Esophagus muscularis mucosa (tissue), 3 donors: Measurements from ENCODE around the gene SLC12A7.

Experiments
- CTCF ChIP-seq, 3 experiments: fragments of 200-600 bp in 2 of 3; fragments of 450-650 bp in 1 of 3; sonication (generic) in 2 of 3; IDR thresholded peaks; one replicate each; pipeline ENCODE4 v1.5.1; 2017 to 2019; ENCODE audit warnings: antibody characterized with exemption in 3 of 3, mild to moderate bottlenecking in 2 of 3, moderate library complexity in 1 of 3
- POLR2A ChIP-seq: fragments of 450-650 bp; IDR thresholded peaks from one replicate; pipeline ENCODE4 v1.6.1; 2017; ENCODE audit warnings: antibody characterized with exemption, moderate library complexity, mild to moderate bottlenecking, low read depth

DNA sequence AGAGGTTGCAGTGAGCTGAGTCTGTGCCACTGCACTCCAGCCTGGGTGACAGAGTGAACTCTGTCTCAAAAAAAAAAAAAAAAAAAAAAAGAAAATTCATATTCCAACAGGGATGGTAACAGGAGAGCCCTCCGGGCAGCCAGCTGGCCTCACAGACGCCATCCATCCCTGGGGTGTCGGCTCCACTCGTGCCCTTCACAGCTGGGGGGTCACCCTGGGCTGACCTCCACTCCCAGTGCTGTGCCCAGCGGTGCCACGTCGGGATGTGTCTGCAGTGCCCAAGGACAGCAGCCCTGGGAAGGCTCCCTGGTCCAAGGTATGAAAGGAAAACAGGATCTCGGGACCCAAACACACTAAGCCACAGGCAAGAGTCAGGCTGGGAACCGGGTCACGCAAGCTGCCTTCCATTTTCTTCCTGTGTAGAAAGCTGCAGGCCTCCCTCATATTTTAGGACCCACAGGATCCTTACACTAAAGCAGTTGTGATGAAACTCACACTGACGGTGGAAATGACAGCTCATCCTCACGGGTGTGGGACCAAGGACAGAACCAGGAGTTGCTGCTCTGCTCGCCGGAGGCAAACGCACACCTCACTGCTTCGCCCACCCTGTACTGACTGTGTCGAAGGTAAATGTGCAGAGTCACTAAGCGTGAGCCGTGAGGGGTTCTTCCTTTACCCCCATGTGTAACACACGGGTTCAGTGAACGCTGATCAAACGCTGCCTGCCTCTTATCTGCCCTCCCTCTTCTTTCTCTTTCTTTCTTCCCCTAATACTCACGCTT lies 5.3 kb downstream of the SLC12A7 start:
- TF ChIP-seq CTCF (IDR thresholded peaks at IDR 0.05) (no peak), POLR2A (no peak)
